ENCODE measurements around the gene IMMP2L.

GRCh38 chr7:110911632-110912031 is 650.7 kb downstream of the IMMP2L start:
- TF ChIP-seq CTCF (IDR thresholded peaks at IDR 0.05; ENCODE audit: low read depth, low read length, missing input control), result no peak
- TF ChIP-seq ZBTB33 (IDR thresholded peaks at IDR 0.05), result no peak
- no peak for TF ChIP-seq ATF3 (IDR thresholded peaks at IDR 0.05)
- no peak for TF ChIP-seq MAX (IDR thresholded peaks at IDR 0.05)
- TF ChIP-seq RAD21 (IDR thresholded peaks at IDR 0.05), result no peak

Data from liver (tissue), 3 donors.